Measurements from ENCODE around the gene MAGI2. TPM values are rescaled to one million over a fixed set of nuclear protein-coding genes. Genes with fewer than 3 reads are reported as not detected.

The MAGI2 gene
- total and polyA plus RNA-seq, 2 experiments from 2014 or later, result 10.4 to 26.4 TPM

DNA sequence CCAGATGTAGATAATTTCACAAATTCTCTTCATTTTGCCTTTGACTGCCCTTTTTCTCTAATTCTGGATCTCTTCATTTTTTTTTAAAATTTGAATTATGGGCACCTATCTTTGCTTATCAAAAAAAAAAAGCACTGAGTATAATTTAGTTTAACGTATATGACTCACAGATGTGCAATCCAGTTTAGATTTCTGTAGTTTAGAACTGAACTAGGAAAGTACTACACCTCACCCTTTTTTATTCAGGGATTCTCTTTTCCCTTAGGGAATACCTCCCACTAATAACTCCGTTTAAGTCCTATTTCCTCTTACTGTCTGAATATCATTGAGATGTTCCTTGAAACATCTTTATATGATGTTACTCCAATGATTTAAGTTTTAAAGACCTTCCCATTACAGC lies 665.0 kb downstream of the MAGI2 start:
- Histone ChIP-seq H3K4me3 (no peak overlapping the region), H3F3A (replicated peaks; ENCODE audit: low read depth) (no peaks in the 10 kb centered on the region), H3K27me3 (ENCODE audit: insufficient read depth) (no peaks in the 10 kb centered on the region), H2AFZ (no peak overlapping the region), H3K9me2 (ENCODE audit: insufficient read depth) (no peaks in the 10 kb centered on the region), H3K4me1 (ENCODE audit: insufficient read depth) (peaks cover 14% of the 10 kb centered on the region), H3K79me2 (replicated peaks; ENCODE audit: insufficient read depth) (no peaks in the 10 kb centered on the region), H3K36me3 (ENCODE audit: insufficient read depth) (no peaks in the 10 kb centered on the region), H3K27ac (ENCODE audit: low read depth) (no peak overlapping the region), H3K4me2 (no peak overlapping the region), H4K20me1 (replicated peaks; ENCODE audit: insufficient read depth) (no peaks in the 10 kb centered on the region)
- DNase-seq (ENCODE audit: low spot score) (no peak), ATAC-seq (no peak)
- Mint-ChIP-seq H3K9me3 (no peaks in the 10 kb centered on the region), H3K27ac (no peak overlapping the region), H3K4me1 (peaks cover 14% of the 10 kb centered on the region), H3K4me3 (no peak overlapping the region), H3K27me3 (ENCODE audit: insufficient read depth, low read depth, poor library complexity) (peaks cover 1% of the 10 kb centered on the region), H3K36me3 (ENCODE audit: low read depth) (no peaks in the 10 kb centered on the region)
- TF ChIP-seq, protein P1, sequence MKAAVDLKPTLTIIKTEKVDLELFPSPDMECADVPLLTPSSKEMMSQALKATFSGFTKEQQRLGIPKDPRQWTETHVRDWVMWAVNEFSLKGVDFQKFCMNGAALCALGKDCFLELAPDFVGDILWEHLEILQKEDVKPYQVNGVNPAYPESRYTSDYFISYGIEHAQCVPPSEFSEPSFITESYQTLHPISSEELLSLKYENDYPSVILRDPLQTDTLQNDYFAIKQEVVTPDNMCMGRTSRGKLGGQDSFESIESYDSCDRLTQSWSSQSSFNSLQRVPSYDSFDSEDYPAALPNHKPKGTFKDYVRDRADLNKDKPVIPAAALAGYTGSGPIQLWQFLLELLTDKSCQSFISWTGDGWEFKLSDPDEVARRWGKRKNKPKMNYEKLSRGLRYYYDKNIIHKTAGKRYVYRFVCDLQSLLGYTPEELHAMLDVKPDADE (IDR thresholded peaks at IDR 0.05), result no peak
- no peak for TF ChIP-seq STAT1 (IDR thresholded peaks at IDR 0.05; ENCODE audit: unreplicated experiment)
- TF ChIP-seq ZNF114 (CRISPR knock-in tag; IDR thresholded peaks at IDR 0.05), result no peak
- no peak for TF ChIP-seq ZNF331 (CRISPR knock-in tag; IDR thresholded peaks at IDR 0.05; ENCODE audit: low read depth)
- TF ChIP-seq EZH2 (IDR thresholded peaks at IDR 0.05; ENCODE audit: low read depth, unreplicated experiment), result no peak
- TF ChIP-seq, protein P2, sequence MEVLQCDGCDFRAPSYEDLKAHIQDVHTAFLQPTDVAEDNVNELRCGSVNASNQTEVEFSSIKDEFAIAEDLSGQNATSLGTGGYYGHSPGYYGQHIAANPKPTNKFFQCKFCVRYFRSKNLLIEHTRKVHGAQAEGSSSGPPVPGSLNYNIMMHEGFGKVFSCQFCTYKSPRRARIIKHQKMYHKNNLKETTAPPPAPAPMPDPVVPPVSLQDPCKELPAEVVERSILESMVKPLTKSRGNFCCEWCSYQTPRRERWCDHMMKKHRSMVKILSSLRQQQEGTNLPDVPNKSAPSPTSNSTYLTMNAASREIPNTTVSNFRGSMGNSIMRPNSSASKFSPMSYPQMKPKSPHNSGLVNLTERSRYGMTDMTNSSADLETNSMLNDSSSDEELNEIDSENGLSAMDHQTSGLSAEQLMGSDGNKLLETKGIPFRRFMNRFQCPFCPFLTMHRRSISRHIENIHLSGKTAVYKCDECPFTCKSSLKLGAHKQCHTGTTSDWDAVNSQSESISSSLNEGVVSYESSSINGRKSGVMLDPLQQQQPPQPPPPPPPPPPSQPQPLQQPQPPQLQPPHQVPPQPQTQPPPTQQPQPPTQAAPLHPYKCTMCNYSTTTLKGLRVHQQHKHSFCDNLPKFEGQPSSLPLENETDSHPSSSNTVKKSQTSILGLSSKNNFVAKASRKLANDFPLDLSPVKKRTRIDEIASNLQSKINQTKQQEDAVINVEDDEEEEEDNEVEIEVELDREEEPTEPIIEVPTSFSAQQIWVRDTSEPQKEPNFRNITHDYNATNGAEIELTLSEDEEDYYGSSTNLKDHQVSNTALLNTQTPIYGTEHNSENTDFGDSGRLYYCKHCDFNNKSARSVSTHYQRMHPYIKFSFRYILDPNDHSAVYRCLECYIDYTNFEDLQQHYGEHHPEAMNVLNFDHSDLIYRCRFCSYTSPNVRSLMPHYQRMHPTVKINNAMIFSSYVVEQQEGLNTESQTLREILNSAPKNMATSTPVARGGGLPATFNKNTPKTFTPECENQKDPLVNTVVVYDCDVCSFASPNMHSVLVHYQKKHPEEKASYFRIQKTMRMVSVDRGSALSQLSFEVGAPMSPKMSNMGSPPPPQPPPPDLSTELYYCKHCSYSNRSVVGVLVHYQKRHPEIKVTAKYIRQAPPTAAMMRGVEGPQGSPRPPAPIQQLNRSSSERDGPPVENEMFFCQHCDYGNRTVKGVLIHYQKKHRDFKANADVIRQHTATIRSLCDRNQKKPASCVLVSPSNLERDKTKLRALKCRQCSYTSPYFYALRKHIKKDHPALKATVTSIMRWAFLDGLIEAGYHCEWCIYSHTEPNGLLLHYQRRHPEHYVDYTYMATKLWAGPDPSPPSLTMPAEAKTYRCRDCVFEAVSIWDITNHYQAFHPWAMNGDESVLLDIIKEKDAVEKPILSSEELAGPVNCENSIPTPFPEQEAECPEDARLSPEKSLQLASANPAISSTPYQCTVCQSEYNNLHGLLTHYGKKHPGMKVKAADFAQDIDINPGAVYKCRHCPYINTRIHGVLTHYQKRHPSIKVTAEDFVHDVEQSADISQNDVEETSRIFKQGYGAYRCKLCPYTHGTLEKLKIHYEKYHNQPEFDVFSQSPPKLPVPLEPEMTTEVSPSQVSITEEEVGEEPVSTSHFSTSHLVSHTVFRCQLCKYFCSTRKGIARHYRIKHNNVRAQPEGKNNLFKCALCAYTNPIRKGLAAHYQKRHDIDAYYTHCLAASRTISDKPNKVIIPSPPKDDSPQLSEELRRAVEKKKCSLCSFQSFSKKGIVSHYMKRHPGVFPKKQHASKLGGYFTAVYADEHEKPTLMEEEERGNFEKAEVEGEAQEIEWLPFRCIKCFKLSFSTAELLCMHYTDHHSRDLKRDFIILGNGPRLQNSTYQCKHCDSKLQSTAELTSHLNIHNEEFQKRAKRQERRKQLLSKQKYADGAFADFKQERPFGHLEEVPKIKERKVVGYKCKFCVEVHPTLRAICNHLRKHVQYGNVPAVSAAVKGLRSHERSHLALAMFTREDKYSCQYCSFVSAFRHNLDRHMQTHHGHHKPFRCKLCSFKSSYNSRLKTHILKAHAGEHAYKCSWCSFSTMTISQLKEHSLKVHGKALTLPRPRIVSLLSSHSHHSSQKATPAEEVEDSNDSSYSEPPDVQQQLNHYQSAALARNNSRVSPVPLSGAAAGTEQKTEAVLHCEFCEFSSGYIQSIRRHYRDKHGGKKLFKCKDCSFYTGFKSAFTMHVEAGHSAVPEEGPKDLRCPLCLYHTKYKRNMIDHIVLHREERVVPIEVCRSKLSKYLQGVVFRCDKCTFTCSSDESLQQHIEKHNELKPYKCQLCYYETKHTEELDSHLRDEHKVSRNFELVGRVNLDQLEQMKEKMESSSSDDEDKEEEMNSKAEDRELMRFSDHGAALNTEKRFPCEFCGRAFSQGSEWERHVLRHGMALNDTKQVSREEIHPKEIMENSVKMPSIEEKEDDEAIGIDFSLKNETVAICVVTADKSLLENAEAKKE (CRISPR knock-in tag; IDR thresholded peaks at IDR 0.05), result no peak
- TF ChIP-seq JUNB (IDR thresholded peaks at IDR 0.05; ENCODE audit: unreplicated experiment), result no peak
- TF ChIP-seq CREB1 (CRISPR knock-in tag; IDR thresholded peaks at IDR 0.05; ENCODE audit: low read depth), result no peak
- TF ChIP-seq NANOG (IDR thresholded peaks at IDR 0.05; ENCODE audit: borderline replicate concordance), result no peak
- TF ChIP-seq, protein P3, sequence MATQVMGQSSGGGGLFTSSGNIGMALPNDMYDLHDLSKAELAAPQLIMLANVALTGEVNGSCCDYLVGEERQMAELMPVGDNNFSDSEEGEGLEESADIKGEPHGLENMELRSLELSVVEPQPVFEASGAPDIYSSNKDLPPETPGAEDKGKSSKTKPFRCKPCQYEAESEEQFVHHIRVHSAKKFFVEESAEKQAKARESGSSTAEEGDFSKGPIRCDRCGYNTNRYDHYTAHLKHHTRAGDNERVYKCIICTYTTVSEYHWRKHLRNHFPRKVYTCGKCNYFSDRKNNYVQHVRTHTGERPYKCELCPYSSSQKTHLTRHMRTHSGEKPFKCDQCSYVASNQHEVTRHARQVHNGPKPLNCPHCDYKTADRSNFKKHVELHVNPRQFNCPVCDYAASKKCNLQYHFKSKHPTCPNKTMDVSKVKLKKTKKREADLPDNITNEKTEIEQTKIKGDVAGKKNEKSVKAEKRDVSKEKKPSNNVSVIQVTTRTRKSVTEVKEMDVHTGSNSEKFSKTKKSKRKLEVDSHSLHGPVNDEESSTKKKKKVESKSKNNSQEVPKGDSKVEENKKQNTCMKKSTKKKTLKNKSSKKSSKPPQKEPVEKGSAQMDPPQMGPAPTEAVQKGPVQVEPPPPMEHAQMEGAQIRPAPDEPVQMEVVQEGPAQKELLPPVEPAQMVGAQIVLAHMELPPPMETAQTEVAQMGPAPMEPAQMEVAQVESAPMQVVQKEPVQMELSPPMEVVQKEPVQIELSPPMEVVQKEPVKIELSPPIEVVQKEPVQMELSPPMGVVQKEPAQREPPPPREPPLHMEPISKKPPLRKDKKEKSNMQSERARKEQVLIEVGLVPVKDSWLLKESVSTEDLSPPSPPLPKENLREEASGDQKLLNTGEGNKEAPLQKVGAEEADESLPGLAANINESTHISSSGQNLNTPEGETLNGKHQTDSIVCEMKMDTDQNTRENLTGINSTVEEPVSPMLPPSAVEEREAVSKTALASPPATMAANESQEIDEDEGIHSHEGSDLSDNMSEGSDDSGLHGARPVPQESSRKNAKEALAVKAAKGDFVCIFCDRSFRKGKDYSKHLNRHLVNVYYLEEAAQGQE (IDR thresholded peaks at IDR 0.05; ENCODE audit: unreplicated experiment), result no peak
- no peak for TF ChIP-seq POLR2AphosphoS5 (IDR thresholded peaks at IDR 0.05; ENCODE audit: low read depth)
